ENCODE data around the gene MAGEH1. TPM values are rescaled to one million over a fixed set of nuclear protein-coding genes. Genes with fewer than 3 reads are reported as not detected.
"Not testable (repeated sequence)": the region's sequence is repeated elsewhere in the genome, so short reads cannot be mapped to it uniquely, and the experiment has no call there.

Gene MAGEH1, protein sequence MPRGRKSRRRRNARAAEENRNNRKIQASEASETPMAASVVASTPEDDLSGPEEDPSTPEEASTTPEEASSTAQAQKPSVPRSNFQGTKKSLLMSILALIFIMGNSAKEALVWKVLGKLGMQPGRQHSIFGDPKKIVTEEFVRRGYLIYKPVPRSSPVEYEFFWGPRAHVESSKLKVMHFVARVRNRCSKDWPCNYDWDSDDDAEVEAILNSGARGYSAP
- total RNA-seq (2014; rRNA removed; shearing (Covaris generic)) = 28.2 and 31.5 TPM in 2 replicates

DNA sequence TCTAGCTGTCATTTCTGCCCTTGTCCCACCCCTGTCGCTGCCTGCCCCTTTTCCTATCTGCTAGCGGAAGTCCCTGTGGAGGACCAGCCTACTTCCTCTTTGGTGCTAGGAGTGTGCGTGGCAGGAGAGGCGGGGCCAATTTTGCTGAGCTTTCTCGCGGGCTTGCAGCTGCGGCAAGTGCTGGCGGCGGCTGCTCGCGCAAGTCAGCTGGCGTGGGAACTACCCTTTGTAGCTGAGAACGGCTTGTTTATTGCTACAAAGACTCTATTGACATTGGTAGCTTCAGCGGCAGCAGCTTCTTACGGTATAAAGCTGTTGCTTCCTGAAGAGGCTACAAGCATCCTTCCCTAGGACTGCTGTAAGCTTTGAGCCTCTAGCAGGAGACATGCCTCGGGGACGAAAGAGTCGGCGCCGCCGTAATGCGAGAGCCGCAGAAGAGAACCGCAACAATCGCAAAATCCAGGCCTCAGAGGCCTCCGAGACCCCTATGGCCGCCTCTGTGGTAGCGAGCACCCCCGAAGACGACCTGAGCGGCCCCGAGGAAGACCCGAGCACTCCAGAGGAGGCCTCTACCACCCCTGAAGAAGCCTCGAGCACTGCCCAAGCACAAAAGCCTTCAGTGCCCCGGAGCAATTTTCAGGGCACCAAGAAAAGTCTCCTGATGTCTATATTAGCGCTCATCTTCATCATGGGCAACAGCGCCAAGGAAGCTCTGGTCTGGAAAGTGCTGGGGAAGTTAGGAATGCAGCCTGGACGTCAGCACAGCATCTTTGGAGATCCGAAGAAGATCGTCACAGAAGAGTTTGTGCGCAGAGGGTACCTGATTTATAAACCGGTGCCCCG, at the start of gene MAGEH1:
TSS of gene MAGEH1 (plus strand) at position 138 of the 843 bp plus-strand sequence. CDS start at position 386, 248 bp downstream.
- Histone ChIP-seq H3K27me3 (replicated peaks) (no peaks in the 10 kb centered on the region), H3K9me3 (replicated peaks) (no peaks in the 10 kb centered on the region), H3K4me1 (replicated peaks) (no peaks in the 10 kb centered on the region), H3K4me3 (peak within 1 kb of the TSS; percentile 49), H3K27ac (no peak within 1 kb of the TSS), H3K36me3 (no peaks in the 10 kb centered on the region)
- peak; percentile 67 to 80 for DNase-seq (ENCODE audit: low read depth in 1 of 2, low spot score in 2 of 2)

- H3K27me3 ChIP-seq (replicated peaks); H3K4me3 ChIP-seq; DNase-seq (ENCODE audit: low read depth in 1 of 2, low spot score in 2 of 2); H3K36me3 ChIP-seq; H3K4me1 ChIP-seq (replicated peaks); H3K9me3 ChIP-seq (replicated peaks); H3K27ac ChIP-seq: not testable (repeated sequence)
These were observed 24.8 kb upstream of the MAGEH1 start for GRCh38 chrX:55427079-55427478.

GRCh38 chrX:55443468-55443867, 8.5 kb upstream of the MAGEH1 start:
- not testable (repeated sequence) for DNase-seq (ENCODE audit: low read depth in 1 of 2, low spot score in 2 of 2); H3K4me3 ChIP-seq; H3K36me3 ChIP-seq; H3K27ac ChIP-seq; H3K4me1 ChIP-seq (replicated peaks); H3K27me3 ChIP-seq (replicated peaks); H3K9me3 ChIP-seq (replicated peaks)

DNA sequence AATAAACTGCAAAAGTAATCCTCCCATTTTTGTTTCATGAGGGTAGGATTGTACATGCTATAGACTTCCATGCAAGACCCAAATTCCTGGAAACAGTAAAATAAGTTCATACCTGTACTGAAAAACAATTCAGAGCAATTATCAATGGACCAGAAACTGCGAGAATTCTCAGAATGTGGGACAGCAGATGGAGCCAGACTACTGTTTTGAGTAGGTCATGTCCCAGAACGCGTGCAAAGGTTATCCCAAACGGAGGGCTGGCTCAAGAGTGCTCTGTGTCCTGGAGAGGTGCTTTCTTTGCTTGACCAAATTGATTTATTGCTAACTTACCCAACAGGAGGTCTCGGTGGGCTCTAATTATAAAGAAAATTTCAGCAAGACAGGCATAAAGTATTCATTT, 1.7 kb upstream of the MAGEH1 start:
- no peaks in the 10 kb centered on the region for H3K27me3 ChIP-seq (replicated peaks)
- no peak for DNase-seq (ENCODE audit: low read depth in 1 of 2, low spot score in 2 of 2)
- H3K9me3 ChIP-seq (replicated peaks) = no peaks in the 10 kb centered on the region

GRCh38 chrX:55451141-55451540, 786 bp upstream of the MAGEH1 start:
- DNase-seq (ENCODE audit: low read depth in 1 of 2, low spot score in 2 of 2) = no peak
- Histone ChIP-seq H3K27me3 (replicated peaks) (no peaks in the 10 kb centered on the region), H3K27ac (no peak overlapping the region), H3K4me3 (no peak overlapping the region), H3K4me1 (replicated peaks) (no peaks in the 10 kb centered on the region), H3K36me3 (no peaks in the 10 kb centered on the region), H3K9me3 (replicated peaks) (no peaks in the 10 kb centered on the region)

More for the DNA sequence above, 1.7 kb upstream of the MAGEH1 start:
- no peak overlapping the region for H3K27ac ChIP-seq
- H3K4me1 ChIP-seq (replicated peaks) = no peaks in the 10 kb centered on the region
- H3K36me3 ChIP-seq = no peaks in the 10 kb centered on the region
- no peak overlapping the region for H3K4me3 ChIP-seq

DNA sequence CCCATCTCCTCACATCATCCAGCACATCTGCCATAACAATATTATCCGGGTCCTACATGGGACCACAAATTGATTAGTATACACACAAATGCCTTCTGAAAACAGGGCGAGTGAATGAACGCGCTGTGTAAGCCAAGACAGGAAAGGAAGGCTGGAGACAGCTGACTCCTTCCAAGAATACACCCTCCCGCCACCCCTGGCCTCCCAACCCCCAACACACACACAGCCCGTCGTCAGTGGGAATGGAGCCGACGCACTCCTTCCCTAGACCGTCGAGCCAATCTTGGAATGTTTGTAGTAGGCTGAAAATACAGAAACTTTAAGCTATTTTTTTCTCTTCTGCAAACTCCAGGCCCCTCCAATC, 319 bp upstream of the MAGEH1 start:
- H3K36me3 ChIP-seq = no peaks in the 10 kb centered on the region
- no peak overlapping the region for H3K27ac ChIP-seq
- H3K9me3 ChIP-seq (replicated peaks) = no peaks in the 10 kb centered on the region
- no peaks in the 10 kb centered on the region for H3K27me3 ChIP-seq (replicated peaks)
- no peaks in the 10 kb centered on the region for H3K4me1 ChIP-seq (replicated peaks)
- DNase-seq (ENCODE audit: low read depth in 1 of 2, low spot score in 2 of 2) = no peak
- H3K4me3 ChIP-seq = peak overlapping the region; percentile 49

DNA sequence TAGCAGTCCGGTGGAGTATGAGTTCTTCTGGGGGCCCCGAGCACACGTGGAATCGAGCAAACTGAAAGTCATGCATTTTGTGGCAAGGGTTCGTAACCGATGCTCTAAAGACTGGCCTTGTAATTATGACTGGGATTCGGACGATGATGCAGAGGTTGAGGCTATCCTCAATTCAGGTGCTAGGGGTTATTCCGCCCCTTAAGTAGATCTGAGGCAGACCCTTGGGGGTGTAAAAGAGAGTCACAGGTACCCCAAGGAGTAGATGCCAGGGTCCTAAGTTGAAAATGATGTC, 852 bp downstream of the MAGEH1 start:
- Histone ChIP-seq H3K9me3 (replicated peaks) (no peaks in the 10 kb centered on the region), H3K27ac (no peak overlapping the region), H3K4me1 (replicated peaks) (no peaks in the 10 kb centered on the region), H3K27me3 (replicated peaks) (no peaks in the 10 kb centered on the region), H3K36me3 (no peaks in the 10 kb centered on the region), H3K4me3 (peak overlapping the region; percentile 49)
- no peak for DNase-seq (ENCODE audit: low read depth in 1 of 2, low spot score in 2 of 2)

DNA sequence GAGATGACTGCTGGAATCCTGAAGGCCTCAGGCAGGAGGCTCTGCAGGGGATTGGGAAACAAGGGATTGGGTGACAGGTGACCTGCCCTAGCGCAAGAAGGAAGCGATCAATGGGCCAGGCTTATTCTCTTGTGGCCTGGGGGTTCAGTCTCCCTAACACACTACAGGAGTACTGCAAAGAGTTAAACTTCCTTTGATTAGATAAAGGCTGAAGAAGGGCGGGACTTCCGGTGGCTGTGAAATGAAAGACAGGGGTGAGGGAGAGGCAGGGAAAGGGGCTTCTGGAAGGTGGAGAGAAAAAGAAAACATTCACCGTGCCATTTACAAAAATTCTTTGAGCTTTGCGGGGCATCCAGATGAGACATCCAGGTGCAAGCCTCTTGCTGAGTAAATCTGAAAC, 3.8 kb downstream of the MAGEH1 start:
- H3K36me3 ChIP-seq; H3K27ac ChIP-seq; H3K4me1 ChIP-seq (replicated peaks); H3K4me3 ChIP-seq; H3K27me3 ChIP-seq (replicated peaks); H3K9me3 ChIP-seq (replicated peaks); DNase-seq (ENCODE audit: low read depth in 1 of 2, low spot score in 2 of 2): not testable (repeated sequence)

DNA sequence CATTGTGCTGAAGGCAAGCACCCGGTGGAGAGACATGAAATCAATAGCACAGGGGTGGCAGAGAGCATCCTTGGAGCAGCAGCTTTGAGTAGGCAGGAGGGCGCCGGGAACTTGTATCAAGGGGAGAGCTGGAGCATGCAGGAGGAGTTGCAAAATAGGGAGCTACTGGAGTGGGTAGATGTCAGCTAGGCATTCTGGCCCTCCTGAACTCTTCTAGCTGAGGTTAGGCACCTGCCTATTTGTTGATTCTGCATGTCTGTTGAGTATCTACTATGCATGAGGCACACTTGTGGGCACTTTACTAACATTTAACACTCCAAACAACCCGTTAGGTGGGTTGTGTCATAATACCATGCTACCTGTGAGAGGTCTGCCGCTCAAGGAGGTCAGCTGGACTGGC, 7.5 kb downstream of the MAGEH1 start:
- not testable (repeated sequence) for H3K36me3 ChIP-seq; H3K27ac ChIP-seq; H3K4me1 ChIP-seq (replicated peaks); H3K4me3 ChIP-seq; DNase-seq (ENCODE audit: low read depth in 1 of 2, low spot score in 2 of 2); H3K9me3 ChIP-seq (replicated peaks); H3K27me3 ChIP-seq (replicated peaks)

- H3K4me1 ChIP-seq (replicated peaks); DNase-seq (ENCODE audit: low read depth in 1 of 2, low spot score in 2 of 2); H3K9me3 ChIP-seq (replicated peaks); H3K4me3 ChIP-seq; H3K27me3 ChIP-seq (replicated peaks); H3K36me3 ChIP-seq; H3K27ac ChIP-seq: not testable (repeated sequence)
These were observed 8.0 kb downstream of the MAGEH1 start for GRCh38 chrX:55459926-55460325.

- DNase-seq (ENCODE audit: low read depth in 1 of 2, low spot score in 2 of 2); H3K4me3 ChIP-seq; H3K36me3 ChIP-seq; H3K27ac ChIP-seq; H3K9me3 ChIP-seq (replicated peaks); H3K27me3 ChIP-seq (replicated peaks); H3K4me1 ChIP-seq (replicated peaks): not testable (repeated sequence)
These were observed 12.1 kb downstream of the MAGEH1 start for GRCh38 chrX:55464050-55464449.

GRCh38 chrX:55465108-55465507, 13.2 kb downstream of the MAGEH1 start:
- not testable (repeated sequence) for H3K4me3 ChIP-seq; DNase-seq (ENCODE audit: low read depth in 1 of 2, low spot score in 2 of 2); H3K4me1 ChIP-seq (replicated peaks); H3K9me3 ChIP-seq (replicated peaks); H3K27me3 ChIP-seq (replicated peaks); H3K27ac ChIP-seq; H3K36me3 ChIP-seq

DNA sequence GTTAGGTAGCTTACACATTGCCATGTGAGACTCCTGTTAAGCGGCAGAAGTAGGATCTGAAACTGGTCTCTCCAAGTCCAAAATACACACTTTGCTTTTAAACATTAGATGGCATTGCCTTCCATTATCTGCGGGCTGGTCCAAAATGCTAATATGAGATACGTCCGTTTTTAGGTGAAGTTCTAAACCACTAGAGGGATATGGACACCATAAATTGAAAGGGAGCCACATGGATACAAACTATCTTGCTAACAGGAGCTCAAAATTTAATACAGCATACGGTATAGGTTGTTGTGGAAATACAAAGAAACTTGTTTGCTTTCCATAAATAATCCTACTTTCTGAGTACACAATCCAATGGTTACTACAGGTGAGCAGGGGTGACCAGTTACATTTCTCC, 13.9 kb downstream of the MAGEH1 start:
- not testable (repeated sequence) for H3K27me3 ChIP-seq (replicated peaks); DNase-seq (ENCODE audit: low read depth in 1 of 2, low spot score in 2 of 2); H3K4me3 ChIP-seq; H3K4me1 ChIP-seq (replicated peaks); H3K36me3 ChIP-seq; H3K9me3 ChIP-seq (replicated peaks); H3K27ac ChIP-seq

DNA sequence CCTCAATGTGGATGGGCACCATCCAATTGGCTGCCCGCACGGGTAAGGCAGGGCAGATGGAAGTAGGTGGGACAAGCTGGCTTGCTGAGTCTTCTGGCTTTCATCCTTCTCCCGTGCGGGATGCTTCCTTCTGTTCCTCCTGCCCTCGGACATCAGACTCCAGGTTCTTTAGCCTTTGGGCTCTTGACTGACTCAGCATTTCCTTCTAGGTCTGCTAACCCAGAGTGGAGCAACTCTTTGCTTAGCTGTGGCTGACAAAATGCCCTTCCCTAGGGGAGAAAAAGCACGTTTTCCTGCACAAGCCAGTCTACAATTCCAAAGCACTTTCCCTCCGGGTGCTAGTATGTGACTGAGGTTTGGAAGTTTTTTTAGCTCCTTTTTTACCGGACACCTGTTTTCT, 28.0 kb downstream of the MAGEH1 start:
- not testable (repeated sequence) for H3K27me3 ChIP-seq (replicated peaks); DNase-seq (ENCODE audit: low read depth in 1 of 2, low spot score in 2 of 2); H3K4me3 ChIP-seq; H3K36me3 ChIP-seq; H3K4me1 ChIP-seq (replicated peaks); H3K27ac ChIP-seq; H3K9me3 ChIP-seq (replicated peaks)
